SK-N-SH treated with all-trans-retinoic acid at 6 μM for 48 hours (cell line): ENCODE measurements around the gene STAC3.

ENCODE experiments used
- ATAC-seq: fragments of 200-7000 bp; cut with Tn5 transposase; 3 replicates; pipeline ENCODE4 v1.9.1; 2020; ENCODE audit warnings: mild to moderate bottlenecking, moderate library complexity
- ARNTL ChIP-seq: fragments of 450-650 bp; formaldehyde crosslinking; IDR thresholded peaks from 2 replicates; pipeline ENCODE4 v1.5.0; 2020; ENCODE audit warnings: low read depth, mild to moderate bottlenecking, moderate library complexity, borderline replicate concordance
- CSDC2 ChIP-seq: fragments of 250-450 bp; sonication (Bioruptor Pico); IDR thresholded peaks from 2 replicates; pipeline ENCODE4 v1.5.0; 2020; ENCODE audit warnings: mild to moderate bottlenecking, moderate library complexity
- ESRRG ChIP-seq: fragments of 250-450 bp; sonication (Bioruptor Pico); IDR thresholded peaks from 2 replicates; pipeline ENCODE4 v1.6.1; 2021; ENCODE audit warnings: mild to moderate bottlenecking
- OSR1 ChIP-seq: fragments of 250-450 bp; sonication (Bioruptor Pico); IDR thresholded peaks from 2 replicates; pipeline ENCODE4 v1.8.0; 2022; ENCODE audit warnings: moderate library complexity, mild to moderate bottlenecking, inconsistent platforms
- PATZ1 ChIP-seq: fragments of 250-450 bp; sonication (Bioruptor Pico); IDR thresholded peaks from 2 replicates; pipeline ENCODE4 v1.8.0; 2020; ENCODE audit warnings: mild to moderate bottlenecking, moderate library complexity, borderline replicate concordance
- PPARA ChIP-seq: fragments of 250-450 bp; sonication (Bioruptor Pico); IDR thresholded peaks from 2 replicates; pipeline ENCODE4 v1.5.0; 2020; ENCODE audit warnings: mild to moderate bottlenecking, borderline replicate concordance
- TCF4 ChIP-seq: fragments of 250-450 bp; sonication (Bioruptor Pico); IDR thresholded peaks from 2 replicates; pipeline ENCODE4 v1.8.0; 2021; ENCODE audit warnings: mild to moderate bottlenecking, moderate library complexity, borderline replicate concordance
- TOX ChIP-seq: fragments of 250-450 bp; sonication (Bioruptor Pico); IDR thresholded peaks from 2 replicates; pipeline ENCODE4 v1.8.0; 2021; ENCODE audit warnings: mild to moderate bottlenecking, moderate library complexity, borderline replicate concordance
- ZNF70 ChIP-seq: fragments of 450-650 bp; formaldehyde crosslinking; IDR thresholded peaks from 2 replicates; pipeline ENCODE4 v1.5.0; 2020; ENCODE audit warnings: mild to moderate bottlenecking, moderate library complexity

STAC3 gene

GRCh38 chr12:57194253-57194652 is 56.7 kb downstream of the STAC3 start:
- no peak for ATAC-seq
- no peak for TF ChIP-seq ZNF70 (CRISPR knock-in tag)
- TF ChIP-seq TCF4, result no peak
- TF ChIP-seq ESRRG (CRISPR knock-in tag), result no peak

GRCh38 chr12:57193706-57194245 is 57.2 kb downstream of the STAC3 start:
- TF ChIP-seq TOX (CRISPR knock-in tag) (no peak), OSR1 (CRISPR knock-in tag) (no peak), PPARA (CRISPR knock-in tag) (no peak), TCF4 (no peak), ARNTL (CRISPR knock-in tag) (no peak), CSDC2 (CRISPR knock-in tag) (no peak), PATZ1 (CRISPR knock-in tag) (no peak)
- no peak for ATAC-seq
